HG03558 (cell line): ENCODE measurements around the gene BSCL2.
"Not testable (repeated sequence)": the region's sequence is repeated elsewhere in the genome, so short reads cannot be mapped to it uniquely, and the experiment has no call there.

Experiments used
- ATAC-seq: cut with Tn5 transposase; IDR thresholded peaks from one replicate; pipeline ENCODE4 v1.9.1; 2021; ENCODE audit warnings: moderate number of reproducible peaks; ENCODE audit not compliant: unreplicated experiment; ENCODE audit errors: extremely low read depth

BSCL2 gene

DNA sequence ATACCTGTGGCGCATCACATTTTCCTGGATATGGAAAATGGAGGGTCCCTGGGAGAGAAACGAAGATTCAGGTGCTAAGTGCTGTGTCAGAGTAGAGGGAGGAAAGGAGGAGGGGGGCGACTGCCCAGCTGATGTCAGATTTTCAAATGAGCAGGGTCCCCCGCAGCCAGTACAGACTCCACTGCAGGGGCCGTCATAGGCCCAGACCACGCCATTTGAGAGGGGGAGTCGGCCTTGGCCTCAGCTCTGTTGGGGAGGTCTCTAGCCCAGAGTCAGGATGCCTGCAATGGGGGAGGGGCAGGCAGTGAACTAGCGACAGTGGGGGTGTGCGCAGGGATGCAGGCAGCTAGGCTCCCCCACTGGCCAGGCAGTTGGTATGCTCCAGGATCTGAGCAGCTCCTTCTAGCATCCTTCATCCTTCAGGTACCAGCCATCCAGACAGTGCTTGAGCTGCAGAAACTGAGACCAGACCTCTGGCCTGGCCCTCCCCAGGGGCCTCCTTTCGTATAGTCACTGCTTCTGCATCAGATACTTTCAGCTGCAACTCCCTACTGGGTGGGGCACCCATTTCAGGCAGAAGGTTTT is at the start of gene BSCL2, which contains the start of gene GNG3:
BSCL2 (minus strand) TSS at position 148 of the 585 bp plus-strand sequence. CDS start 229 bp downstream, outside the sequence.
GNG3 (plus strand) TSS at position 400 of the 585 bp plus-strand sequence. CDS start 620 bp downstream, outside the sequence.
- no peak for ATAC-seq

- ATAC-seq: no peak
These were observed 47.9 kb upstream of the BSCL2 start for GRCh38 chr11:62755086-62755615.

DNA sequence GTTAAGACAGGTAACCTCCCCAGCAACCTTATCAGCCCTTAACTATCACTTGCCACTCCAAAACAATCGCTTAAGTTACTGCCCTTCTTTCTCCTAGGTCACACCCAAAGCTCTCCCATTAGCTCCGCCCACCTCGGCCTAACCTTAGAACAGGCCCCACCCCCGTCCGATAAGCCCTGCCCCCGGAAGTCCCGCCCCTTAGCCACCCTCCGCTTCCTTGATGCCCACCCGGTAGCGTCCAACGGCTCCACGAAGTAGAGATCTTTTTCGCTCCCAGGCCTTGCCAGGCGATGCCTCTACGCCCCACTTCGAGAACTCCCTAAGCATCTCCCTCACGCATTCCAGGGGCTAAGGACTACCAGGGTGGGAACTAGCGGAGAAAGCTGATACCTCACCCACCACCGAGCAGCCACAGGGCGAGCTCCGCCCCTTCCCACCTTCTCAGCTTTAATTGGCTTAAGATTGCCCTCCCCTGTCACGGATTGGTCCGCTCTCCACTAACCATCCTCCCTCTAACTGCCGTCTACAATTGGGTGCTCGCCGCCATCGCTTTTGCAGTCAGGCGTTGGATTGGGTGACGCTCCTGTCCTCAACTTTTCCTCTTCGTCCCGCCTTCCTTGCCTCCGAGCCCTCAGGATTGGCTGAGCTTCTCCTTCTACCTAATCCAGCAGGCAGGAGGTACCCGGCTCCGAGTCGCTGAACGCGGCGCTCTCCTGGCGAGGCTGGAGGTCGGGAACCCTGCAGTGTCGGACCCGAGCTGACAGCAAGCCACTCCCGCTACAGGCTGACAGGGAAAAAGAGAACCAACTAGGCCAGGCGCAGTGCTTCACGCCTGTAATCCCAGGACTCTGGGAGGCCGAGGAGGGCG is 46.7 kb upstream of the BSCL2 start, which contains the start of gene ZBTB3:
ZBTB3 (minus strand) TSS at position 425 of the 868 bp plus-strand sequence. CDS start 496 bp downstream, outside the sequence.
- ATAC-seq: peak; percentile 90

- no peak for ATAC-seq
These were observed 45.9 kb upstream of the BSCL2 start for GRCh38 chr11:62752994-62753735.

- no peak for ATAC-seq
These were observed 45.1 kb upstream of the BSCL2 start for GRCh38 chr11:62752177-62752785.

- ATAC-seq: not testable (repeated sequence)
These were observed 42.7 kb upstream of the BSCL2 start for GRCh38 chr11:62749931-62750330.

DNA sequence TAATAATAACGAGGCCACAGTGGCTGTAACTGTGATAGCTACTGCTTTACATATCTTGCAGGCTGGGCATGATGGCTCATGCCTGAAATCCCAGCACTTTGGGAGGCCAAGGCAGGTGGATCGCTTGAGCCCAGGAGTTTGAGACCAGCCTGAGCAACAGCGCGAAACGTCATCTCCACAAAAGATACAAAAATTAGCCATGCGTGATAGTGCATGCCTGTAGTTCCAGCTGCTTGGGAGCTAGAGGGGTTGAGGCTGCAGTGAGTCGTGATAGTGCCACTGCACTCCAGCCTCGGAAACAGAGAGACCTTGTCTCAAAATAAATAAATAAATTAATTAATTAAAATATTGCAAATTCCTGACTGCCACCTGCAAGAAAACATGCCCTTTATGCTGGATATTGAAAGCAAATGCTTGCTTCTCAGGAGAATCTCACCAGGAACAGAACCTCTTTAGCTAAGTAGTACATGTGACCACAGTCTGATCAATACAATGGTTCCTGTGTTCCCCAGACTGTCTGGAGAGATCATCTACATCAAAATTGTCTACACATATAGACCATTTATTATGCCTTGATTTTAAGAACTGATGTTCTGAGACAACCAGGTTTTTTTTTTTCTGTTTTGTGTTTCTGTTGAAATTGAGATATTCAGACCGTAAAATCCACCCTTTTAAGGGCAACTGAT is 40.4 kb upstream of the BSCL2 start:
- ATAC-seq: no peak

DNA sequence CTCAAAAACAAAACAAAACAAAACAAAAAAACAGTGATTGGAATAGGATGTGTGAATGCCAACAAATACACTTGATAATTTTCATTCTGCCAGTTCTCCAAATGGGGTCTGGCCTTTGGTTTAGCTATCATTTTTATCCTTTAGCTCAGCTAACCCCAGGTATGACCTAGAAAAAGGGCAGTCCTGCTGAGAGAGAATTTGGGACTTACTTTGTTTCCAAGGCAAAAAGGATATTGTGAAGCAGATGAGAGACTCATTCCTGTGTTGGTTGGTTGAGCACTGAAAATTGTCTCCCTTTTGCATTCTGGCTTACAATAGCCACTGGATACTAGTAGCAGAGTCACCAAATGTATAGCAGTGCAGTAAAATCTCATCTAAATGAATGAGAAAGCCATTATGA is 30.0 kb upstream of the BSCL2 start:
- ATAC-seq: no peak

- no peak for ATAC-seq
These were observed 25.6 kb upstream of the BSCL2 start for GRCh38 chr11:62732830-62733229.

DNA sequence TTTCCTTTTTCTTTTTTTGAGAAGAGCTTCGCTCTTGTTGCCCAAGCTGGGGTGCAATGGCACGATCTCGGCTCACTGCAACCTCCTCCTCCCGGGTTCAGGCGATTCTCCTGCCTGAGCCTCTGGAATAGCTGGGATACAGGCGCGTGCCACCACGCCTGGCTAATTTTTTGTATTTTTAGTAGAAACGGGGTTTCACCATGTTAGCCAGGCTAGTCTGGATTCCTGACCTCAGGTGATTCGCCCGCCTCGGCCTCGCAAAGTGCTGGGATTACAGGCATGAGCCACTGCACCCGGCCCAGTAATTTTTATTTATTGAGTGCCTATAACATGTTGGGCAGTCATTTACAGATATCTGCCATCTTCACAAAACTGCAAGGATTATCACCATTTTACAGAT is 22.9 kb upstream of the BSCL2 start:
- ATAC-seq: not testable (repeated sequence)

DNA sequence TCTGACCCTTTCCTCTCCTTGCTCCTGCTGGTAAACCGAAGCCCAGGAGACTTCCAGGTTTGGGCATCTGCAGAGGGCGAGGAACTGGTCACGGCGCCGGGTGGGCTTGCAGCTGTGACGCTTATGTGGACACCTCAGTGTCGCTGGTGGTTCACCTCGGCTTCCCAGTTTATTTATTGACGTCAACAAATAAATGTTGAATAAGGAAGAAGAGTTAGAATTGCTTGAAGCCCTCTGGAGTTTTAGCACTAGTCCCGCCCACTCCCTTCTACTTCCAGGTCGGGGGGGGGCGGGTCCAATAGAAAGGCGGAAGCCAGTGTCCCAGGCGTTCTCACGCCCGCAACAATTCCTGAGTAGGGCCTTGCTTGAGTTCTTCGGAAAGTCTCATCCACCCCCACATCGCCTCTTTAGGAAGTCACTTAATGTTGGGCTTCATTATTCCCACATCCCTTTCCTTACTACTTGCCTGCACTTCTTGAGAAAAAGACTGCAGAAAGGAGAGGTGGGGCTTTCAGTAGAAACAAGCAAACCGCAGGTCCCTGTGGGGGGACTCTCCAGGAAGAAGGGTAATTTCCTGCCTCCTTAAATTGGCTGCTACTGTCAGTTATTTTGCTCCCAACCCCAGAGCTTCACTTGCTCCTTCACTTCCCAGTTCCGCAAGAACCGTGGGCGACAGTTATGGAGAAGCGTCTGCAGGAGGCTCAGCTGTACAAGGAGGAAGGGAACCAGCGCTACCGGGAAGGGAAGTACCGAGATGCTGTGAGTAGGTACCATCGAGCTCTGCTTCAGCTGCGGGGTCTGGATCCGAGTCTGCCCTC is 21.2 kb upstream of the BSCL2 start, which contains the start of gene TTC9C:
TTC9C (plus strand) TSS at position 316 of the 818 bp plus-strand sequence; CDS start at position 679, 363 bp downstream.
- ATAC-seq: no peak

GRCh38 chr11:62727872-62728170 is 20.6 kb upstream of the BSCL2 start:
- ATAC-seq: peak; percentile 27

GRCh38 chr11:62727165-62727871 is 20.1 kb upstream of the BSCL2 start, which contains the start of gene HNRNPUL2:
Gene HNRNPUL2 (minus strand): TSS chr11:62727457. CDS start chr11:62727156, 301 bp downstream.
- ATAC-seq: peak; percentile 42

DNA sequence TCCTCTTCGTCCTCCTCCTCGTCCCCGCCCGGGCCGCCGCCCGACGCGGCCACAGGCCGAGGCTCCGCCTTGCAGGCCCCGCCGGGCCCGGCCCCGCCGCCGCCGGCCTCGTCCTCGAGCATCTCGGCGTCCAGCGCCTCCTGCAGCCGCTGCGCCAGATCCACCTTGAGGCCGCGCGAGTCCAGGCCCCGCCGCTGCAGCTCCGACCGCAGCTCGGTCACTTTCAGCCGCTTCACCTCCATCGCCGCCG is 19.6 kb upstream of the BSCL2 start:
- ATAC-seq: no peak

DNA sequence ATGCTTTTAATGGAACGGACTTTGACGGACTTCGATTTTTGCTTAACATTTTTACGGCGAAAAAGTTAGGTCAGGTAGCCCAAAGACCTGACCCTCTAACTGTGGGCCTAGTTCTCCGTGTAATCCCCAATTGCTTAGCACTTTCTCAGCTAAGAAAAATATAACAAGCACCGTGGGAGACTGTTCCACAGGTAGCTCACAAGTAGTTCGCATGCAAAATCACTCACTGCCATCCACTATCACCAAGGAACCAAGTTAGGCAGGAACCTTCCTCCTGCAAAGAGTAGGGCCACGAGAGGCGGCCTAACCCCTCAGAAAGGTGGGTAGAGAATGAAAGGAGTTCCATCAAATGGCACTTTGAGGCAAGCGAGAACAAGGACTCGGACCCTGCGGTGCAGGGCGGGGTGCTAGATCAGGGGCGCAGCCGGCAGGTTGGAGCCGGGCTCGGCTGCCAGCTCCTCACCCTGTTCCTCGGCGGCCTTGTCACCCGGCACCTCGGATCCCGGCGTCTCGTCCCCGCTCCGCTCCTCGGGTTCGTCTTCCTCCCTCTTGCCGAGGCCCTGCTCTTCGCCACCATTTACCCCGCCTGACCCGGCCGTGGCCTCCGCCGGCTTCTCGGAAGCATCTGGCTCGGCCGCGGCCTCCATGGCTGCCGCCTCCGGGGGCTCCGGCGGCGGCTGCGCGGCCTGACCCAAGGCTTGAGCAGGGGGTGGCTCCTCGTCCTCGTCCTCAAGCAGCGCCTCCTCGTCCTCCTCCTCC is 19.1 kb upstream of the BSCL2 start:
- ATAC-seq: no peak

GRCh38 chr11:62725646-62726045 is 18.4 kb upstream of the BSCL2 start:
- ATAC-seq: no peak

DNA sequence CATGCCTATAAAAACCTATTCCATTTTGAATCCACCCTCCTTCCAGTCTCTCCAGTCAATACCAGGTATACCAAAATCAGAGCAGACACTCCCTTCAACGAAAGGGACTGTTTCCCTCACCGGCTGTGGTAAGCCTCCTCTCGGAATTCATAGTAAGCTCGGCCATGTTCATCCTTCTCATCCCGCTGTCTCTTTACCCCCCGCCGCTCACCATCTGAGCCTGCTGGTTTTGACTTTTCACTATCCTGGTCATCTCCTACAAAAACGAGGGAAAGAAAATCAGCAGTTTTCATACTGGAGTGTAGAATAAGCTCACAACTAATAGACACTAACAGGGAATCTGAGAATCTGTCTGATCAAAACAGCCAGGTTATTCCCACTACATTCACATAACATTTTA is 16.9 kb upstream of the BSCL2 start:
- no peak for ATAC-seq

GRCh38 chr11:62721994-62722393 is 14.8 kb upstream of the BSCL2 start:
- no peak for ATAC-seq
